ENCODE results near the gene USO1. TPM values are rescaled to one million over a fixed set of nuclear protein-coding genes. Genes with fewer than 3 reads are reported as not detected.
"Not testable (repeated sequence)": the region's sequence is repeated elsewhere in the genome, so short reads cannot be mapped to it uniquely, and the experiment has no call there.

USO1 gene
- total and polyA plus RNA-seq, 4 donors: 39.0 to 84.2 (median 61.8) TPM

DNA sequence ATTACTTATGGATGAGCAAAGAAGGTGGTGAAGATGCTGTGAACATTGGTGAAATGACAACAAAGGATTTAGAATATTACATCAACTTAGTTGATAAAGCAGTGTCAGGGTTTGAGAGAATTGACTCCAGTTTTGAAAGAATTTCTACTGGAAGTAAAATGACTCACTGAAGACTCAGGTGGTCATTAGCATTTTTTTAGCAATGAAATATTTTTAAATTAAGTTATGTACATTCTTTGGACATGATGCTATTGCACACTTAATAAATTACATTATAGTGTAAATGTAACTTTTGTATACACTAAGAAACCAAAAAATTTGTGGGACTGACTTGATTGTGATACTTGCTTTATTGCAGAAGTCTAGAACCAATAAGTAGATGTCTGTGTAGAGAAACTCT lies 56.9 kb downstream of the USO1 start:
- no peak overlapping the region for H3K27ac ChIP-seq (ENCODE audit: low read depth, low read length)
- DNase-seq (ENCODE audit: low read depth in 4 of 6, low spot score in 6 of 6): no peak
- H3K36me3 ChIP-seq (ENCODE audit: control insufficient read depth, insufficient read depth, low read length): peaks cover 2% of the 10 kb centered on the region
- H3K27me3 ChIP-seq (ENCODE audit: control insufficient read depth, insufficient read depth, low read length): no peaks in the 10 kb centered on the region
- no peaks in the 10 kb centered on the region for H3K9me3 ChIP-seq (ENCODE audit: control insufficient read depth, insufficient read depth, low read length)
- H3K4me1 ChIP-seq (ENCODE audit: control insufficient read depth, insufficient read depth, low read length): no peaks in the 10 kb centered on the region
- no peak overlapping the region for H3K4me3 ChIP-seq (ENCODE audit: low read depth, low read length)

DNA sequence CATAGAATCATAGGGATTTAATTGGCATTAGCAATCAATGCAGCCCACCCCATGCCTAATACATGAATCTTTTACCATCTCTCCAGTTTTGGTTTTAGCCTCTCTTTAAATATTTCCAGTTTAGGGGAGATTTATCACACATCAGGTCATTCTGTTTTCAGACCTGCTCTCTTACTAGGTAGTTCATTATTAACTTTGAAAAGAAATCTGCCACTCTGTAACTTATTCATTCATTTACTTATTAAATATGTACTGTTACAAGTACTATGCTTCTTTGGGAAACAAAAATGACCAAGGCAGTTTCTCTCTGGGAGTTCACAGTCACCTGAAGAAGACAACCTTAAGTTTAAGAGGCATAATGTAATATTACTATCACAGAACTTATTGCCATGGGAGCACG lies 62.1 kb downstream of the USO1 start:
- Histone ChIP-seq H3K4me3 (ENCODE audit: low read depth, low read length) (no peak overlapping the region), H3K27ac (ENCODE audit: low read depth, low read length) (no peak overlapping the region), H3K27me3 (ENCODE audit: control insufficient read depth, insufficient read depth, low read length) (no peaks in the 10 kb centered on the region), H3K36me3 (ENCODE audit: control insufficient read depth, insufficient read depth, low read length) (peaks cover 2% of the 10 kb centered on the region), H3K4me1 (ENCODE audit: control insufficient read depth, insufficient read depth, low read length) (no peaks in the 10 kb centered on the region), H3K9me3 (ENCODE audit: control insufficient read depth, insufficient read depth, low read length) (no peaks in the 10 kb centered on the region)
- 100% methylated on average over 1 of the region's 1 CpG for WGBS (ENCODE audit: insufficient coverage)
- no peak for DNase-seq (ENCODE audit: low read depth in 4 of 6, low spot score in 6 of 6)

DNA sequence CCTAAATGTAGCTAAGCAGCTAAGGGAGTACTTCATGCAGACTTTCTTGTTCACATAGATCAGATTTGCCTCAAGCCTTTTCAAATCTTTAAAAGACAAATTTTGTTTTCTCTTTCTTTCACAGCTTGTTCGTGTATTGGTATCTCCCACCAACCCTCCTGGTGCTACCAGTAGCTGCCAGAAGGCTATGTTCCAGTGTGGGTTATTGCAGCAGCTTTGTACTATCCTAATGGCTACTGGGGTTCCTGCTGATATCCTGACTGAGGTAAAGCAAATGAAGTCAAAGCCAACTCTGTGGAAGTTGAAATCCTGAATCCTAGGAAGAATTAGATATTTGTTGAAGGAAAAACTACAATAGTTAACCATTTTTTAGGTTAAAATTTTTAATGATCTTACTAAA lies 62.6 kb downstream of the USO1 start:
- H3K9me3 ChIP-seq (ENCODE audit: control insufficient read depth, insufficient read depth, low read length): no peaks in the 10 kb centered on the region
- no peak for DNase-seq (ENCODE audit: low read depth in 4 of 6, low spot score in 6 of 6)
- H3K36me3 ChIP-seq (ENCODE audit: control insufficient read depth, insufficient read depth, low read length): peaks cover 2% of the 10 kb centered on the region
- H3K4me3 ChIP-seq (ENCODE audit: low read depth, low read length): no peak overlapping the region
- H3K27ac ChIP-seq (ENCODE audit: low read depth, low read length): no peak overlapping the region
- no CpG with 5 or more reads among the region's 1 CpG for WGBS (ENCODE audit: insufficient coverage)
- no peaks in the 10 kb centered on the region for H3K4me1 ChIP-seq (ENCODE audit: control insufficient read depth, insufficient read depth, low read length)
- H3K27me3 ChIP-seq (ENCODE audit: control insufficient read depth, insufficient read depth, low read length): no peaks in the 10 kb centered on the region

DNA sequence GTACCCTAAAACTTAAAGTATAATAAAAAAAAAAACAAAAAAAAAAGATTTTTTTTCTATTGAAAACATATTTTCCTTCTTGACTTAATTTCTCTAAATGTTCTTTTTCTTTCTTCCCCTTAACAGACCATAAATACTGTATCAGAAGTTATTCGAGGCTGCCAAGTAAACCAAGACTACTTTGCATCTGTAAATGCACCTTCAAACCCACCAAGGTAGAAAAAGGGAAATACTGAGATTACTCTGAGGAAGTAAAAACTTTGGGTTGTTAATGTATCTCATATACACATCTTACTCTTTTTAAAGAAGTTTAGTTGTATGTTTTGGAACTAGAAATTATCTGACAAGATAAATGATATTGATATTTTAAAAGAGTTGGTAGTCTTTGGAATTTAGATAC lies 65.6 kb downstream of the USO1 start:
- no CpG with 5 or more reads among the region's 1 CpG for WGBS (ENCODE audit: insufficient coverage)
- Histone ChIP-seq H3K27me3 (ENCODE audit: control insufficient read depth, insufficient read depth, low read length) (no peaks in the 10 kb centered on the region), H3K27ac (ENCODE audit: low read depth, low read length) (no peak overlapping the region), H3K36me3 (ENCODE audit: control insufficient read depth, insufficient read depth, low read length) (peaks cover 4% of the 10 kb centered on the region), H3K9me3 (ENCODE audit: control insufficient read depth, insufficient read depth, low read length) (no peaks in the 10 kb centered on the region), H3K4me1 (ENCODE audit: control insufficient read depth, insufficient read depth, low read length) (no peaks in the 10 kb centered on the region), H3K4me3 (ENCODE audit: low read depth, low read length) (no peak overlapping the region)
- DNase-seq (ENCODE audit: low read depth in 4 of 6, low spot score in 6 of 6): no peak

DNA sequence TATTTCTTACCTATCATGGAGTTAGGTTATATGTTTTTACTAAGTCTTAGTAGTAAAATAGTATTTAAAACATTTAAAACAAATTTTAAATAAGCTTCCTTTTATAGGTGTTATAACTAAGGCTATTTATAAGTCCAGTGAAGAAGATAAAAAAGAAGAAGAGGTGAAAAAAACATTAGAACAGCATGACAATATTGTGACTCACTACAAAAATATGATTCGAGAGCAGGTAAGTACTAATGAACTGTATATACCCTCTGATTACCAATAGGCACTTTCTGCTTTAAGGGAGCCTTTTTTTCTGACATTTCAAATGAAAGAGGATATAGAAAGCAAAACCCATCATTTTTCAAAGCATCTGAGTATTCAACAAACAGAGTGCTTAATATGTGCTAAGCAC lies 76.6 kb downstream of the USO1 start:
- Histone ChIP-seq H3K4me3 (ENCODE audit: low read depth, low read length) (no peak overlapping the region), H3K9me3 (ENCODE audit: control insufficient read depth, insufficient read depth, low read length) (no peaks in the 10 kb centered on the region)
- no CpG with 5 or more reads among the region's 1 CpG for WGBS (ENCODE audit: insufficient coverage)

DNA sequence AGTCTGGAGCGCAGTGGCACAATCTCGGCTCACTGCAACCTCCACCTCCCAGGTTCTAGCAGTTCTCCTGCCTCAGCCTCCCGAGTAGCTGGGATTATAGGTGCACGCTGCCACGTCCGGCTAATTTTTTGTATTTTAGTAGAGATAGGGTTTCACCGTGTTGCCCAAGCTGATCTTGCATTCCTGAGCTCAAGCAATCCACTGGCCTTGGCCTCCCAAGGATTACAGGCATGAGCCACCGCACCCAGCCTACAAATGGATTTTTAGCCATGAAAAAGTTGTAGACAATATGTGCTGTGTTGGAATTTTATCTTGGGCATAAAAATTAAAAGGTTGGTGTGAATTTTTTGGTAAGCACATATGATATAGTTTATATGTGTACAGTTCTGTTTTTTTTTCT lies 81.7 kb downstream of the USO1 start:
- H3K27ac ChIP-seq (ENCODE audit: low read depth, low read length); DNase-seq (ENCODE audit: low read depth in 4 of 6, low spot score in 6 of 6); H3K4me1 ChIP-seq (ENCODE audit: control insufficient read depth, insufficient read depth, low read length); H3K9me3 ChIP-seq (ENCODE audit: control insufficient read depth, insufficient read depth, low read length); H3K27me3 ChIP-seq (ENCODE audit: control insufficient read depth, insufficient read depth, low read length); H3K4me3 ChIP-seq (ENCODE audit: low read depth, low read length): not testable (repeated sequence)
- H3K36me3 ChIP-seq (ENCODE audit: control insufficient read depth, insufficient read depth, low read length): peaks cover 12% of the 10 kb centered on the region
- WGBS (ENCODE audit: insufficient coverage): 88% methylated on average over 8 of the region's 8 CpGs

More for the DNA sequence above, 76.6 kb downstream of the USO1 start:
- H3K27me3 ChIP-seq (ENCODE audit: control insufficient read depth, insufficient read depth, low read length): no peaks in the 10 kb centered on the region
- no peak for DNase-seq (ENCODE audit: low read depth in 4 of 6, low spot score in 6 of 6)
- peaks cover 8% of the 10 kb centered on the region for H3K36me3 ChIP-seq (ENCODE audit: control insufficient read depth, insufficient read depth, low read length)
- no peak overlapping the region for H3K27ac ChIP-seq (ENCODE audit: low read depth, low read length)
- H3K4me1 ChIP-seq (ENCODE audit: control insufficient read depth, insufficient read depth, low read length): no peaks in the 10 kb centered on the region

DNA sequence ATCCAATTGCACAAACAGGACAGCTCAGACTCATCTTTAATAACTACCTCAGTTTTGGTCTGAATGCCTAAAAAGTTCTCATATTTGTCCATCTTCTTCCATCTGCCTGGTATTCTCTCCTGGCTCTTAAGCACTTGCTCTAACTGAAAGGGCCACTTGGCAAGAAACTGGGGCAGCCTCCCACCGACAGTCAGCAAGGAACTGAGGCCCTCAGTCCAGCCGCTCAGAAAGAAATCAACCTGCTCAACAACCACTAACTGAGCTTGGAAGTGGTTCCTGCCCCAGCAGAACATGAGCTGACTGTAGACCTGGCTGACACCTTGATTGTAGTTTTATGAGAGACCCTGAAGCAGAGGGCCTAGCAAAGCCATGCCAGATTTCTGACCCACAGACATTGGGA lies 93.5 kb downstream of the USO1 start:
- no peak for DNase-seq (ENCODE audit: low read depth in 4 of 6, low spot score in 6 of 6)
- 89% methylated on average over 1 of the region's 2 CpGs for WGBS (ENCODE audit: insufficient coverage)
- no peak overlapping the region for H3K27ac ChIP-seq (ENCODE audit: low read depth, low read length)
- H3K4me3 ChIP-seq (ENCODE audit: low read depth, low read length): no peak overlapping the region
- peaks cover 6% of the 10 kb centered on the region for H3K36me3 ChIP-seq (ENCODE audit: control insufficient read depth, insufficient read depth, low read length)
- H3K9me3 ChIP-seq (ENCODE audit: control insufficient read depth, insufficient read depth, low read length): no peaks in the 10 kb centered on the region
- H3K4me1 ChIP-seq (ENCODE audit: control insufficient read depth, insufficient read depth, low read length): no peaks in the 10 kb centered on the region
- H3K27me3 ChIP-seq (ENCODE audit: control insufficient read depth, insufficient read depth, low read length): no peaks in the 10 kb centered on the region

DNA sequence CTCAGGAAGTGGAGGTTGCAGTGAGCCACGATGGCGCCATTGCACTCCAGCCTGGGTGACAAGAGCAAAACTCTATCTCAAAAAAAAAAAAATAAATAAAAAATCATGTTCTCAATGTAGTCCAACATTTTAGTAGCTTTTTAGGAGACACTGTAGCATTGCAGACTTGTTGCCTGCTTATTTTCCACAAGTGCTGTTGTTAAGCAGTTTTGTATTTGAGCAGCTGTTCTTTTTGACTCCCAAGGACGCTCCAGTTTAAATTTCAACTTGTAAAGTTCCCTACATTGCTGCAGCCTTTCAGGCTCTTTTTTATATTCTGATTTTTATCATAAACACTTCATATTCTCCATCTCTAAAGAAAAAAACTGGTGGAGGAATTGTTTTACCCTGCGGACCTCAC lies 94.7 kb downstream of the USO1 start:
- Histone ChIP-seq H3K4me1 (ENCODE audit: control insufficient read depth, insufficient read depth, low read length) (no peaks in the 10 kb centered on the region), H3K4me3 (ENCODE audit: low read depth, low read length) (no peak overlapping the region), H3K27ac (ENCODE audit: low read depth, low read length) (no peak overlapping the region), H3K27me3 (ENCODE audit: control insufficient read depth, insufficient read depth, low read length) (no peaks in the 10 kb centered on the region), H3K9me3 (ENCODE audit: control insufficient read depth, insufficient read depth, low read length) (no peaks in the 10 kb centered on the region), H3K36me3 (ENCODE audit: control insufficient read depth, insufficient read depth, low read length) (peaks cover 6% of the 10 kb centered on the region)
- no peak for DNase-seq (ENCODE audit: low read depth in 4 of 6, low spot score in 6 of 6)
- WGBS (ENCODE audit: insufficient coverage): no CpG with 5 or more reads among the region's 4 CpGs

DNA sequence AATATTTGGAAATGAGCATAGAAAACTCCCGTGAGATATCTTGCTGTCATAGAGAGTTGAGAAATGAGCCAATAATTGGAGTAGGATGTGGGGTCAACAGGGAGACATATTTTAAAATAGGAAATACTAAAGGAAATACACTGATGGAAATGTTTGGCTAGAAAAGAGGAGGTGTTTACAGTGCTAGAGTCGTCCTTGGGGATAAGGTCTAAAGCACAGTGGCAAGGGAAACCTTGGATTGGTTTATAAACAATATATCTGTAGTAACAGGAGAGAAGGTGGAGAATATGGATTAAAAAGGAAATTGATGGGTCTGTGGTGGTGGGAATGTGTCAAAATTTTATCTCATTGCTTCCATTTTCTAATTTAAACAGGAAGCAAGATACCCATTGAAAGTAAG lies 95.8 kb downstream of the USO1 start:
- Histone ChIP-seq H3K36me3 (ENCODE audit: control insufficient read depth, insufficient read depth, low read length) (peaks cover 4% of the 10 kb centered on the region), H3K9me3 (ENCODE audit: control insufficient read depth, insufficient read depth, low read length) (no peaks in the 10 kb centered on the region), H3K4me1 (ENCODE audit: control insufficient read depth, insufficient read depth, low read length) (no peaks in the 10 kb centered on the region), H3K27me3 (ENCODE audit: control insufficient read depth, insufficient read depth, low read length) (no peaks in the 10 kb centered on the region), H3K4me3 (ENCODE audit: low read depth, low read length) (no peak overlapping the region), H3K27ac (ENCODE audit: low read depth, low read length) (no peak overlapping the region)
- 58% methylated on average over 2 of the region's 2 CpGs for WGBS (ENCODE audit: insufficient coverage)
- no peak for DNase-seq (ENCODE audit: low read depth in 4 of 6, low spot score in 6 of 6)

DNA sequence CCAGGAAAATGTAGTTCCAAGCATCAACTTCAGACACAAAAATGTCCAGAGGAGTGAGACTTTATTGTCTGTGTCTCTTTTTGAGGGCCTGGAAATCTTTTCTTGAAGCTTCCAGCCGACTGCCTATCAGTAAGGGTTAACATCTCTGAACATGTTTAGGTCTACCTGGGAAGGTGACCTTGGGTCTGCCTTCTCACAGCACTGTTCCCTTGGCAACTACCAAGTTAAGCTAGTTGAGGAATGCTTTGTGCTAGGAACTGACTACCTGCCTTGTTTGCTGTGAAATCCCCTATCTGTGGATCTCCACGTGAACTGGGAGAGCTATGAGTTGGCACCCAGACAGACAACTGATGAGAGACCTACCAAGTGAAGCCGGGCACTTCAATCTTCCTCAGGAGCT lies 96.3 kb downstream of the USO1 start:
- DNase-seq (ENCODE audit: low read depth in 4 of 6, low spot score in 6 of 6): no peak
- Histone ChIP-seq H3K9me3 (ENCODE audit: control insufficient read depth, insufficient read depth, low read length) (no peaks in the 10 kb centered on the region), H3K4me3 (ENCODE audit: low read depth, low read length) (no peak overlapping the region), H3K27me3 (ENCODE audit: control insufficient read depth, insufficient read depth, low read length) (no peaks in the 10 kb centered on the region), H3K36me3 (ENCODE audit: control insufficient read depth, insufficient read depth, low read length) (peaks cover 4% of the 10 kb centered on the region), H3K4me1 (ENCODE audit: control insufficient read depth, insufficient read depth, low read length) (no peaks in the 10 kb centered on the region), H3K27ac (ENCODE audit: low read depth, low read length) (no peak overlapping the region)
- 38% methylated on average over 1 of the region's 3 CpGs for WGBS (ENCODE audit: insufficient coverage)

All from spinal cord (tissue), 10 donors.